Stimulated activated CD8-positive, alpha-beta memory T cell treated with anti-CD3 and anti-CD28 coated beads, Interleukin-15, amount 100 ng/mL, for 24 hours (primary cell): ENCODE measurements around the gene NDUFA8.

Source experiments
- DNase-seq: peaks from one replicate; pipeline ENCODE4 v3.0.0-alpha.2; 2020; ENCODE audit warnings: low read depth

Gene NDUFA8

DNA sequence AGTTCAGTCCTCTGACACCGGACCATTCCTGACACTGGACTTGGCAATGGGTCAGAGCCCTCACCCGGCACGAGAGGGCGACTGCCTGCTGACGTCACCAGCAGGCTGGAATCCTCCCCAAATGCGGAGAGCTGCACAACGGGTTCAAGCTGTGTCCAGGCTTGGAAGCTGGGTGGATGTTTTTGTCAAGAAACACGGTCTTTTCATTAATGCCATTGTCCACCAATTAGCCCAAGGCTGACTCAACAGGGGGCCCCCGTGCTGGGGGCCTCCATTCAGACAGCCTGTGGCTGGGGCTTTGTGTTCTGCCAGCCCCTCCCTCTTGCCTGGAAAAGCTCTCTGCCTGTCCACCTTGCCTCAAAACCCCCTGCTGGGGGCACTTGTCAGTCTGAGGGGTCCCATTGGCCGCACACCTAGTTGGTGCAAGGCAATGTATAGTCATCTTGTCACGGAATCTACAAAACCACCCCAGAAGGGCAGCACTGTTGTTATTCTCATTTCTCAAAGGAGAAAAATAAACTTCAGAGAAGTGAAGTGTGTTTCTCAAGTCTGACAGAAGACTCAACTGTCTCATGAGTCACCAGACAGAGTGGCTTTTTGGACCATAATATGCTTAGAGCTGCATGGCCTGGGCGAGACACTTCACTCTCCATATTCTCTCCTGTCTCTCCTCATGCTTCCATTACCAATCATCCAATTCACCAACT, 24.6 kb downstream of the NDUFA8 start:
- DNase-seq = no peak

DNA sequence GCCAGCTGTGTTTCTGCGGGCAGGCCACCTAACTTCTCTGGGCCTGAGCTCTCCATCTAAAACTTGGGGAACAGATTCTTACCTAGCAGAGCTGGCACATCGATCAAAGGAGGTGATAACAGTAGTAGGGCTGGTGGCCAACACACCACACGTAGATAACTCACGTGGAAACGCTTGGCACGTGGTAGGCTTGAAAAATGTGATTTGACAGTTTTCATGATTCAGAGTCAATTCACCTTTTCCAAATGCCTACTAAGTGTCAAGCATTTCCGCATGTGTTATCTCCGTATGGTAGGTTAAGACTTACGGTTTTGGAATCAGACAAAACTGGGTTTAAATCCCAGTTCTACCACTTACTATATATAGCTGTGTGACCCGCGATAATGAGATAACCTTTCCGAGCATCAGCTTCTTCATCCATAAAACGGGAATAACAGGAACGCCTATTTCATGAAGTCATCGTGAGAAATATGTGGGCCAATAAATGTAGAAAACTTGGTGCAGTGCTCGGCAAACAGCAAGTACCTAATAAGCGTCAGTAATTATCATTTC, 25.5 kb downstream of the NDUFA8 start:
- no peak for DNase-seq

DNA sequence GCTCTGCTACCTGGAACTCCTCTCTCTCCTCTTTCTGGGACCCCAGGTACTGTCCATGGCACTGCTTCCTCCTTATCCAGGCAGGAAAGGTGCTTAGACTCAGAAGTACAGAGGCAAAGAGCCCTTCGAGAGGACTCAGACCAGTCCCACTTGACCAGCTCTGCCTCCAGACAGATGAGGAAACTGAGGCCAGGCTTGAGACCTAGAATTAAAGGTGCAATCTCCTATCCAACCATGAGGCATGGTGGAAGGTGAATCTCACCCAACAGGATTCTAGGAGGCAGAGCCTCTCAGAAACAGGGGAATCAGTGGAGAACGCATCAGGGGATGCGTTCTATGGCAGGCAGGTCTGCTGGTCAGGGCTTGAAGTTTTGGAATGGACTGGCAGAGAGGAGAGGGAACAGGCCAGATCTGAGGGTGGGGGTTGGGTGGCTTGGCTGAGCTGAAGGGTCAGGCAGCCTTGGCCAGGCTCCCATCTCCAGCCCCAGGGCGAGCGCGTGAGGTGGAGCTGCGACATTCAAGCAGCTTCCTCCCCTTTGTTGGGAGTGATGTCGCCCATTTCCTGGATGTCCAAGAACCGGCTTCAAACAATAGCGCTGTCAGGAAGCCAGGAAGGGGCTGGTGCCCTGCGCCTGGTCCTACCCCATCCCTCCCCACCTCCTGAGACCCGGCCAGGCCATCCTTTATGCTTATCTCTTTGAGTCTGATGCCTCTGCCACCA, 26.2 kb downstream of the NDUFA8 start:
- no peak for DNase-seq

DNA sequence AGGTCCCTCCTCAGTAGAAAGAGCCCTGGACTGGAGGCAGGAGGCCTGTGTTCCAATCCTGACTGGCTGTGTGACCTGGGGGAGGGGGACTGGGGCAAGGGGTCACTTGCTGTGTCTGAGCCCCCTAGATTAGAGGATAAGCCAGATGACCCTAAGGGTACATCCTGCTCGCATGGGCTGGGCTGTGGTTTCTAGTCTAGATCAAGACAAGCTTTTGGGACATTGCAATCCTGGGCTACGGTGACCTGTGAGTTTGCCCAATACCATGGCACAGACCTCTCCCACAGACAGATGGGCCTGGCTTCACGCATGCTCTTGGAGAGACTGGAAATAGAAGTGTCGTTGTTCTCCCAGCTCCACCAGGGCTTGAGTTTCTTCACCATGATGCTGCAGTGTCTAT, 27.0 kb downstream of the NDUFA8 start:
- DNase-seq = no peak

- no peak for DNase-seq
Measured at GRCh38 chr9:122131401-122132001, 28.1 kb downstream of the NDUFA8 start.

DNA sequence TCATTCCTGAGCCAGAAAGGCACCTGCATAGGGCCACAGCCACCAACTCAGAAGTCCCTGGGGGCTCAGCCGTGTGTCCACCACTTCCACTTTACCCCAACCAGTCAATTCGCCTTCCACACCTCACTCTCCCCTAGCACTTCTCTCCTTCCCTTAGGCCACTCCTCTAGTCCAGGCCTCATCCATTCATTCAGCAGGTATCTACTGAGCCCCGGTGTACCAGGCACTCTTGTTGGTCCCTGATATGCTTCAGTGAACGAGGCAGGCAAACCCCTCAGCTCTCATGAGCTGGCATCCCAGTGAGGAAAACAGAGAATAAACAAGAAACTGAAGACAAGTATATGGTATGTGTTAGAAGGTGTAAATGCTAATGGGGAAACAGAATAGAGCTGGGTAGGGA, 28.7 kb downstream of the NDUFA8 start:
- DNase-seq = no peak

- no peak for DNase-seq
Measured at GRCh38 chr9:122129969-122130368, 29.6 kb downstream of the NDUFA8 start.

DNA sequence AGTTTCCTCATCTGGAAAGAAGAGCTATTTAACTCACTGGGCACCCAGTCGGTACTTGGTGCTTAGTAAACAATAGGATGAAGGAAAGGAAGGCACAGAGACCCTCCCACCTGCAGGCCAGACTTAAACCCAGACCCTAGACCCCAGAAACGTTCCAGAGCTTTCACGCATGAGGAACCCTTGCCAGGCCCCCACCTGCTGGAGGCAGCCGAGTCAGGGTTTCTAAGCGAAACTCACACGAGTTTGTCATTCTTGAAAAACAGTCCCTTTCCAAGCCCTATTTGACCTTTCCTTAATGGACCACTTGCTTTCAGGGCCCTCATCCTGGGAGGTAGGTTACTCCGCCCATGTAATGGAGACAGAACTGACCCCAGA, 30.6 kb downstream of the NDUFA8 start:
- no peak for DNase-seq

GRCh38 chr9:122128007-122128968, 31.3 kb downstream of the NDUFA8 start:
- DNase-seq = no peak

DNA sequence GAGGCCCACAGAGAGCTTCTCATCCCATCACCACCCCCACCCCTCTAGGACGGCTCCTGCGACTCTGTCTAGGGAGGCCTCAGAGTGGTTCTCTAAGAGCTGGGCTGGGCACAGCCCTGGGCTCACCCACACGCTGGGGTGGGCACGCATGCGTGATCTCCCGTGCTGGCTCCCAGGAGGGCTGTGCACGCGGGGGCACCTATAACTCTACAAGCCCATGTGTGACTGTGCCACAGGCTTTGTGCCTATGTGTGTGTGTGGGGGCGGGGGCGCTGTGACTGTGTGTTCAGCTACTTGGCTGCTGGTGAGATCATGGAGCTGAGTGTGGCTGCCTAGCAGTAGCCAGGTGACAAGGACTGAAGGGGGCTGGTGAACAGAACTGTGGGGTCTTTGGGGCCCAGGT, 32.2 kb downstream of the NDUFA8 start:
- no peak for DNase-seq

DNA sequence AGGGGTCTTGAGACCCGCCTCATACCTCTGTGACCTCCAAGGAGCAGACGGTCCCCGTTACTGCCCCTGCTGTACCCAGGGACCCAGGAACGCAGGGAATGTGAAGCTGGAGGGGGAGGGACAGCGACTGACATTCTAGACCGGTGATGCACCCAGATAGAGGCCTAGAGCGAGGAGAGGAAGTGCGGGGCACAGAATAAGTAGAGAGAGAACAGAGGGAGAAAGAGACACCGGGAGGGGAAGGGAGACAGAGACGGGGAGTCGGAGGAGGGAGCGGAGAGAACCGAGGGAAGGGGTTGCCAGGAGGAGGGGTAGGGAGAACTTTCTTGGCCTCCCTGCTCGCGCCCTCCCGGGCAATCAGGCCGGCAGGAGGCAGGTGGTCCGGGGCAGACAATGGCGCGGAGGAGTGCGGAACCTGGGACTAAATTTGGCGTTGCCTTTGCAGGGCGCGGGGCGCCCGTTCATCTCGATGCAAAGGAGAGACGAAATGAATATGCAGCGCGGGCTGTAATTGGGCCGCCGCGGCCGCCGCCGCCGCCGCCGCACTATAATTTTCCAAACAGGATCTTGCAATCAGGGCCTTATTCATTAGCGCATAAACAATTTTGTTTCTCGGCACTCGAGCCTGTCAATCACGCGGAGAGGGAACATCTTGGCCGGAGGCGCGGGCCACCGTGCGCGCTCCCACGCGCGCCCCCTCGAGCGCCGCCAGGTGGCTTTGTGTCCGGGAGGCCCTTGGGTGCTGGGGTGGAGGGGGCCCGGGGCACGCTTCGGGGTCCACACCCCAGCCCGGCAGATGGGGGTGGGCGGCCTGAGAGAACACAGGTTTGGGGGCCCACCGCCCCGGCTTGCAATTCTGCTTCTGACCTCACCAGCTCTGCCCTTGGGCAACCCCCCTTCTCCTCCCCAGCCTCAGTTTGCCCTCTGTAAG, 33.0 kb downstream of the NDUFA8 start:
- DNase-seq = no peak

DNA sequence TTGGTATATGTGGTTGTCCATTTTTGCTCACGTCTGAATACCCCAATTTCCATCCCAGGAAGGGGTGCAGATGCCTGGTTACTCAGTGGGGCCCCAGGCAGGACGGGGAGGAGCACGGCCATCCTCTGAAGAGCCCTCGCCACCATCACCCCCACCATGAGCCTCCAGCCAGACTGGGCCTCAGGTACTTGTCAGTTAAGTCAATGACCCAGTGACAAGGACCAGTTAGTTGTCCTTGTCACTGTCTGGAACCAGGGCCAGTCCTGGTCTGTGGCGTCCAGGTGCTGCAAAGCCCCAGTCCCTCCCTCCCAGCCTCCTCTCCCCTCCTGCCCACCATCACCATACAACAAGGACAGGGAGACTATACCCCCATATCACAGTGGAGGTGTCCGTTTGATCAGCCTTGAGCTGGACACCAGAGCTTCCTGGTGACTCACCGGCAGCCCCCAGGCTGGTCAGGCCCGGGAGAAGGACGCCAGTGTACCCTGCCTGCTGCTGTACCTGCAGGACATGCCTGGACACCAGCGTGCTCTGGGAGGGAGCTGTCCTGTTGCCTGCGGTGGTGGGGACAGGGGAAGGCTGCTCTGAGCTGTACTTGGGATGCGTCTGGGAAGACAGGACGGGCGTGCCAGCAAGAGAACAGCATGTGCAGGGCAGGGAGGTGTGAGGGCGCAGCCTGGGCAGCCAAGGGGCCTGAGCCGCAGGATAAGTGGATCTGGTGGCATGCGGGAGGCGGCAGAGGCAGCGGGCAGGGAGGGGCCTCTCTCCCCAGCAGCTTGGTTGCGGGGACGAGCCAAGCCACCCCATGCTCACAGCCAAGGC, 33.9 kb downstream of the NDUFA8 start:
- no peak for DNase-seq

- peak; percentile 51 for DNase-seq
Measured at GRCh38 chr9:122125158-122125508, 34.4 kb downstream of the NDUFA8 start.

- DNase-seq = no peak
Measured at GRCh38 chr9:122124528-122124927, 35.1 kb downstream of the NDUFA8 start.

DNA sequence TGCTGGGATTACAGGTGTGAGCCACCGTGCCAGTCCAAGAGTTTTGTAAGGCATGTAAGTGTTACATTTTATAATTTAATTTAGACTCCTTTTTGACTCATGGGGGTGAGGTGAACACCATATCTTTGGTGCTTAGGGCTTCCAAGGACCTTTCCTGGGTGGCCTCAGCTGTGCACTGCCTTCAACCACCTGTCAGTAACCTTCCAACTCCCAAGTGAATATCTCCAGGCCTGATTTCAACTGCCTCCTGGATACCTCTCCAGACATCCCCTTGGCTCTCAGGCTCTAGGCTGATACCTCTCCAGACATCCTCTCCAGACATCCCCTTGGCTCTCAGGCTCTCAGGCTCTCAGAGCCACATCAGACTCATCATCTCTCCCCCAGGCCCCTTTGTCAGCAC, 35.5 kb downstream of the NDUFA8 start:
- DNase-seq = no peak

GRCh38 chr9:122122903-122123632, 36.5 kb downstream of the NDUFA8 start:
- DNase-seq = peak; percentile 62

- no peak for DNase-seq
Measured at GRCh38 chr9:122122468-122122867, 37.1 kb downstream of the NDUFA8 start.

DNA sequence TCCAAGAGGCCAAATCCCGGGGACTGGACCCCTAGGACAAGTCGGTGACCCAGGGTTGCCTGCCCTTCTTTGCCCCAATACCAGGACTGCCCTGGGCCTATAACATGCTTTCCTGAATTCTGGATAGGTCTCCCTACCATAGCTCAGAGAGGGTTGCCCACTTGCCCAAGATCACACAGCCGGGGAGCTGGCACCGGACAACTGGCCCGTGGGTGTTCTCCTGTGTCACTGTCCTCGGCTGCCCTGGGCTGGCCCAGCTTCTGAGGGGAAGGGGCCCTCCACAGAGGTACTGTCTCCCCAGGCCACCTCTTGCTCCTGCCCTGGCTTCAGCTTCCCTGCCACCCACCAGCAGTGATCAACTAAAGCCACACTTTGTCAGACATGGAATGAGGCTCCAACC, 37.6 kb downstream of the NDUFA8 start:
- no peak for DNase-seq

DNA sequence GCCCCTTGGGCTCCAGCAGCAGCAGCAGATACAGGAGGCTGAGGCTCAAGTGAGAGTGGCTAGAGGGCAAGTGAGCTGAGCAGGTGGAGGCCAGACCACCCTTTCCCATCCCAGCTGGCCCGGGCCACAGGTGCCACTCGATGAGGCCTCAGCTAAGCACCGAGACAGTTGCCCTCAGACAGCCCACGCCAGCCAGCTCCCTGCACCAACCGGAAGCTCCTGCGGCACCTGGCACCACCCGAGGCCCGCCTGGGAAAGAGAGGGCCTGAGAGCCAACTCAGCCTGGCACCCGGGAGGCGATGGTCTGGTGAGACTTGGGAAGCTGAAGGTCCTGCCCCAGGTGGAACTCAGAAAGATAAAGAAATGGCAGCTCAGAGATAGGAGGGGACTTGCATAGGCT, 38.2 kb downstream of the NDUFA8 start:
- no peak for DNase-seq
